ENCODE data around the gene HBD.

GRCh38 chr11:5283086-5283485, 48.8 kb upstream of the HBD start:
- TF ChIP-seq POLR2A (IDR thresholded peaks at IDR 0.05) (no peak), EP300 (IDR thresholded peaks at IDR 0.05) (no peak), CTCF (IDR thresholded peaks at IDR 0.05) (no peak)

Measured in tibial nerve (tissue), 4 donors.